Activated T-helper 1 cell treated with anti-CD3 and anti-CD28 coated beads, Interleukin-2, amount 50 U/mL, for 16 hours (primary cell): Measurements from ENCODE around the gene VTCN1.
"Not testable (repeated sequence)": the region's sequence is repeated elsewhere in the genome, so short reads cannot be mapped to it uniquely, and the experiment has no call there.

Experiments
- DNase-seq, 2 donors: peaks; one replicate each; pipeline ENCODE4 v3.0.0-alpha.2; 2020; ENCODE audit warnings: low read depth in 1 of 2, low spot score in 1 of 2

Gene VTCN1

GRCh38 chr1:117124661-117125060 lies 86.1 kb downstream of the VTCN1 start:
- no peak for DNase-seq

- DNase-seq, result no peak
These were observed 87.5 kb downstream of the VTCN1 start for GRCh38 chr1:117123274-117123673.

GRCh38 chr1:117122330-117123025 lies 88.2 kb downstream of the VTCN1 start:
- no peak for DNase-seq

DNA sequence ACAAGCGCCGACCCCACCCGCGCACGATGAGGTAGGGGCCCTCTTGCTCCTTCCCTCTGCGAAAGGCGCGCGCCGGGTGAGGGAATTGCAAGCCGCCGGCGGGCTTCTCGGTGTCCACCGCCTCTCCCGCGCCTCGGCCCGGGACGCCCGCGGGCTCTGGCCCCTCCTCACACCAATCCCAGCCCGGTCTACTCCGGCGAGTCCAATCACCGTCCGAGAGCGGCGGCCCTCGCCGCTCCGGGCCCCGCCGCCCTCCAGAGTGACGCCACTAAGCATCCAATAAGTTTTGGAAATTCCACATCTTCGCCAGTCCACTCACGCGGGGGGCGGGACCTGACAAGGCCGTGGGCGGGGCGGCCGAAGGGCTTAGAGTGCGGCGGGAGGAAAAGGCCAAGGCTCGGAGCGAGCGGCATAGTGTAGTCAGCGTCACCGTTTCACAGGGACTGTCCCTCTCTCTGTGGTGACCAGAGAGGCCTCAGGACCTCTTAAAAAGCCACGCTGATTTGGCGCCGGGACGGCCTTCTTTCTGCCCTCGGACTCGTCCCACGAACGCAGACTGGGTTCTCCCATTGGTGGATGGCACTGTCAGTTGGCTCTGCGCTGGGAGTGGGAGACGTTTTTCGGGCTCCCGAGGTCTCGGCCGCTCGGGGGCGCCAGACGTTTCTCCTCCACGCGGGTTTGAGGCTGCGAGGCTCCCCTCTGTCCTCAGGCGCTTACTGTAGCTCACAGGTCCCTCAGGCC lies 89.0 kb downstream of the VTCN1 start, which contains the start of gene TRIM45:
Gene TRIM45, minus strand, starts transcription at position 161 of the 741 bp plus-strand sequence. CDS start 548 bp downstream, outside the sequence.
- DNase-seq, result peak; percentile 61 to 69

DNA sequence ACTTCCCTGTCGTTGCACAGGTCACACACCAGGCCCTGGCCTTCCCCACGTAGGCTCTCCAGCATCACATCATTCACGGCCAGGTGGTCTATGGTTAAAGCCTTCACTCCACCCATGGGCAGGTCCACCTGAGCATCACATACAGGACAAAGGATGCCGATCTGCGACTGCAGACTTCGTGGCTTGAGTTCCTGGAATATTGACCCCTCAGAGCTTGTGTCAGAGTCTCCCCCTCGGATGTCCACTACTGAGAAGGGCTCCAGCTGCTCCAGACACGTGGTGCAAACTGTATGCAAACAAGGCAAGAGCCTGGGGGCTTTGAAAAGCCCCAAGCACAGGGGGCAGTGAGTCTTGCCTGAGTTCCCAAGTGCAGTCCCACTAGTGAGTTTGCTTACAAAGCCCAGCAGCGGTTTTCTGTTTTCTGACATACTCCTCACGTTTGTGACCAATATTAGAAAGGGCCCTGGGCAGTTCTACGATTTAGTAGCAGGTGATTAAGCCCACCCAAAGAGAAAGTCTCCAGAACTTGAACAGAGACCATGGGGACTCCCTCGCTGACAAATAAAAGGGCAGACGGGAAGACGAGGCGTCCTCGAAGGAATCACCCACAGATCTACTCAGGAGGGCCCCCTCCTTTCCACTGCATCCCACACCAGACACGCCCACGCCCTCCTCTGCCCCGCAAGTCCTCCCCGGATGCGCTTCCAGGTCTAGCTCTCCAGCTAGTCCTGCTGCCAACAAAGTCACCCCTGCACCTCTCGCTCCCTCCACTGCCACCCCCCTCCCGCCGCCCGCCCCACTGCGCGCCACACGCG lies 89.7 kb downstream of the VTCN1 start:
- no peak for DNase-seq

GRCh38 chr1:117119144-117119543 lies 91.6 kb downstream of the VTCN1 start:
- DNase-seq, result not testable (repeated sequence)

DNA sequence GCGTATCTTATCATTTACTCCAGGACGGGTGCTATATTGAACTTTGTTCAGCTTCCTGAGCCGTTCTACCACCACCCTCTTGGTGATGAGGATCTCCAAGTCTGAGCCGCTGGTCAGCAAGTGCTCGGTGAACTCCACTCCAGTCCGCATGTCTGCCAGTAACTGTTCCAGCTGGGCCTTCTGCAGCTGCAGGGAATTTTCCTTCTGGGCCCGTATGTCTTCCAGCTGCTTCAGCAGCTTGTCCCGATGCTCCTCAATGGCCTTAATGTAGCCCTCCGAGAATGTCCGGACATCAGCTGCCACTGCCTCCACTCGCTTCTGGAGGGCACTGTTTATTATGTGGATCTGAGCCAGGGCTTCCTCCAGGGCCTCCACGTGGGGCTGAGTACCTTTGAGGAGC lies 92.6 kb downstream of the VTCN1 start:
- no peak for DNase-seq

- no peak for DNase-seq
These were observed 93.0 kb downstream of the VTCN1 start for GRCh38 chr1:117117697-117118096.

DNA sequence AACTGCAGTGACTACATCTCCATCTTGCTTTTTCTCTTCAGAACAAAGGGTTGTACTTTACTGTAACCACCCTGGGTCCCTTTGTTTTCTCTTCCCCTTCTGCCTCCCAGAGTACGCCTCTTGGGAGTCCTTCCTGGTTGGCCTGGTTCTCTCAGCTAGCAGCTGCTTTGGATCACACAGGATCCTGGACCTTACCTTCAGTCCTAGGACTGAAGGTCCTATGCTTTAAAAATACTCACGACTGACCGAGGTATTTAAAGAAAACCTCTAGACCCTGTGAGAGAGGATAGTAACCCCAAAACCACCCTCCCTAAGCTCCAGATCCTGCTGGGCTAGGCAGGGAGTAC lies 94.0 kb downstream of the VTCN1 start:
- no peak for DNase-seq

DNA sequence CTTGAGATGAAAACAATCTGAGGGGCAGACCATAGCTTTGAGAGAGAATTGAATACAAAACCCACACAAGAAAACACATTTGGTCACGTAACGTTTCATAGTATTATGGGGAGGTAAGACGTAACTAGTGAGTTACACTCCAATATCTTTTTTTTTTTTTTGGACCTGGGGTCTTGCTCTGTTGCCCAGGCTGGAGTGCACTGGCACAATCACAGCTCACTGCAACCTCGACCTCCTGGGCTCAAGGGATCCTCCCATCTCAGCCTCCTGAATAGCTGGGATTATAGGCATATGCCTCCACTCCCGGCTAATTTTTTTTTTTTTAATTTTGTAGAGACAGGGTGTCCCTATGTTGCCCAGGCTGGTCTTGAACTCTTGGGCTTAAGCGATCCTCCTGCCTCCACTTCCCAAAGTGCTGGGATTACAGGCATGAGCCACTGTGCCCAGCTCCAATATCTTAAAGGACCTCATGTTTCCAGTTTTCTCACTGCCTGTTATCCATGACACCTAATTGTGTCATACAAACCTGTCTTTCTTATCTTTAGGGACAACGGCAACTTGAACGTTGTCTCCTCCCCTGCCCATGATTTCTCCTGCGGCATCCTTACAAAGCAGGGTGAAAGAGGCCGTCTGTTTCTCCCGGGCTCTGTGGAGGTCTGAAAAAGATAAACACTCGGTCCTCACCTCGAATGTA lies 94.5 kb downstream of the VTCN1 start:
- no peak for DNase-seq

DNA sequence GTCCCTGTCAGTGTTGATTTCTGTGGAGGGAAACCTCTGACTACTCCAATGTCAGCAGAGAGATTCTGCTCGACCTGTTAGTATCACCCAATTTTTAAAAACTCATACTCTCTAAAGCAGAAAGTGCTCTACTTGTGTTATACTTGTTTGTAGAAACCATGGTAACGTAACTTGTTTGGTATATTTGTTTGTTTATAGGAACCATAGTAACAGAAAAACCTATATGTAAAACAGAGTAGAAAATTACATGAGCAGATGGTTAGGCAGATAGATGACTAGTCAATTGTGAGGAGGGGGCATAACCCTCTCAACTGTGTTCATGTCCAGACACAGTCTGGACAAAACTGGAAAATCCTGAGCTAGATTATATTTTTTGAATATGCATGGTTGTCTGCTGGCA lies 95.8 kb downstream of the VTCN1 start:
- no peak for DNase-seq

DNA sequence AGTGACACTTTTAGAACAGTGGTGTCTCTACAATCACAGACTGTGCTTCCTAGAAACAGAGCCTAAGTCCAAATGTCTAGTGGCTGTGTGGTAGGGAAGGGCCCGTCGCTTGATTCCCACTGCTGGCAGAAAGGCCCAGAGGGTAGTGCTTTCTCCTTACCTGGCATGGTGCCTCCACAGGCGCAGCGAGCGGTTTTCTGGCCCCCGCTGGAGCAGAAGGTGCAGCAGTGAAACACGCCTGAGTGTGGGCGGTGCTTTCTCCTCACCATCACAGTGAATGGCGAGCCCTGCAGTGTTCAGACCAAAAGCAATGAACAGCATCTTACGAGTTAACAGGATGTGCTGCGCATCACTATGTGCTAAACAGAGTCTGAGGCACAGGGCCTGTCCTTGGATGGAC lies 97.5 kb downstream of the VTCN1 start:
- no peak for DNase-seq

- no peak for DNase-seq
These were observed 98.5 kb downstream of the VTCN1 start for GRCh38 chr1:117112047-117112717.

DNA sequence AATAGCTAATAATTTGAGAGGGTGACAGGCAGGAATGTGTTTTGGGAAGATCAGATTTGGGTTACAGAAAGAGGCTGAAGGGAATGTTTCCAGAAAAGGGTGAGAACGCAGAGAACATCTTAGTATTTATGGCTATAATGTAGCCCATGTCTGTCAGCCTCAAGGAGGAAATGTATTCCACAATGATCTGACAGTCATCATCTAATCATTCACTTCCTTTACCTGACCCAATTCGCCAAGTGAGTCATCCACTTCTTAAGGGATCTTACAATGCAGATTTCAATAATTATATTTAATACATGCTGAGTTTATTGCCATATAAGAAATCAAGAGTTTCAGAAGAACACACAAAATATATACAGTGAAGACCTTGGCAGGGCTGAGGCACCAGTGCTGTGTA lies 100.0 kb downstream of the VTCN1 start:
- no peak for DNase-seq

DNA sequence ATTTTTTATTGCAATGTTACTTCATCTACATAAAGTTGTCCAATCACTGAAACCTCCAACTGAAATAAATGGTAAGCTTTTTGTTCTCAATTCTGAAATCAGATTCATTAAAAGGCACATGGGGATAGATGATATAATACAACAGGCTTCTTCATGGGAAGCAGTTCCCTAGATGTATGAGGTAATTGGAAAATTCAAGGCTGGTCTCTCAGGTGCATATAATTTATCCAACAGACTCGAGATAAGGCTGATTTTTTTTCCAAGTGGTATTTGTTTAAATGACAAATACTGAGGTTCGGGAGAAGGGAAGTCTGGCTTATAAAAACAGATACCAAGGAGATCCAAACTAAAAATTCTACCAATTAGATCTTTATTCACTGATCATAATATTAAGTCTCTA lies 103.4 kb downstream of the VTCN1 start:
- DNase-seq, result no peak

GRCh38 chr1:117106478-117106877 lies 104.2 kb downstream of the VTCN1 start:
- DNase-seq, result no peak

DNA sequence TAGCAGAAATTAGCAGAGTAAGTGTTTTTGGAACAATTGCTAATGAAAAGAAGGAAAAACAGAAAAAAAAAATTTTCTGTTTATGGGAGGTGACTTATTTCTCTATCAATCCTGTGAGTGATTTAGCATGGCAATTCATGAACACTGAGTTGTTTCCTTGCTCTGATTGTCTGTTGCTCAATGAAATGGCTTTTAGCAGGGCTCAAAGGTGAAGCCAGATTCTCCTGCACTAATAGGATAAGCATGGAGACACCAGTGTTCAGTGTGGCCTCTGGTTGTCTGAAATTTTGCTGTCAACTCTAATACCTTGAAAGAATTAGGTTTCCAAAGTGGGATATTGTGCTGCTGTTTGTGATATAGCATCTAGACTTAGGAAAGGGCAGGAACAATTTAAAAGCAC lies 105.0 kb downstream of the VTCN1 start:
- DNase-seq, result no peak

DNA sequence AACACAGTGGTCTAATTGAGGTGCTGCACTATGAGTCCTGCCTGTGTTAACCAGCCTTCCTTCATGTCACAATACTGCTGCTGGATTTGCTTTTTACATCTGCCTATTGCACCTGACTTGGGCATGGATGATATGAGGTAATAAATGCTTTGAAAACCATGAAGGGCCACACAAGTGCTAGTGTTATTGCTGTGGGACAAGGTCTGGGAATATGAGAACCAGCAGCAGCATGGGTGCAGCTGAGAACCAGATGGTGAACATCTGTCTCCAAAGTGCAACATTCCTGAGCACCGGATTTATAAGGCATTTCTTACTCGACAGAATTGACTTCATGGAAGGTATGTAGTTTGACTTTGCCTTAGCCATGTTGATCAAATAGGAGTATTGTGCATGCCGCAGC lies 105.7 kb downstream of the VTCN1 start:
- DNase-seq, result no peak

DNA sequence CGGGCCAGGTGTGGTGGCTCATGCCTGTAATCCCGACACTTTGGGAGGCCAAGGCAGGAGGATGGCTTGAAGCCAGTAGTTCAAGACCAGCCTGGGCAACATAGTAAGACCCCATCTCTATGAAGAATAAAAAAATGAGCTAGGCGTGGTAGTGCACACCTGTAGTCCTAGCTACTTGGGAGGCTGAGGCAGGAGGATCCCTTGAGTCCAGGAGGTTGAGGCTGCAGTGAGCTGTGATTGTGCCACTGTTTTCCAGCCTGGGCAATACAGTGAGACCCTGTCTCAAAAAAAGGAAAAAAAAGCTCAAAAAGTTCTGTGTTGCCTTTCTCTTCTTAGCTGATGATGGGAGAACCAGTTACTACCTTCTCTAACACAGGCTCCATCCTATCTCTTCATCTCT lies 108.9 kb downstream of the VTCN1 start:
- not testable (repeated sequence) for DNase-seq

DNA sequence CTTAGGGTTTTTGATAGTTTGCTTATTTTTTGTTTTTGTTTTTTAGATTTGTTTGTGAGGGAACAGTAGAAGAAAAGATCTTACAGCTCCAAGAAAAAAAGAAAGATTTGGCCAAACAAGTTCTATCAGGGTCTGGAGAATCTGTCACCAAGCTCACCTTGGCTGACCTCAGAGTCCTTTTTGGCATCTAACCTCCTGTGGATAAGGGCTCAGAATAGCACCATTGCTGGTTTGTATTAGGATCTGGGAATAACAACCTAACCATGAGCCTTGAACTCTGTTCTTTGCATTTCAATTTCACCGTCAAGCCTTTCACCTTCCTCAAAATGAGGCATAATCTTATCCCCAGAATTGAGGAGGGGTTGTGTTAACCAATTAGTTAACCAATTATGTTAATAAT lies 109.4 kb downstream of the VTCN1 start:
- no peak for DNase-seq
